SK-N-SH (cell line): ENCODE measurements around the gene STYXL1.

ENCODE experiments used
- CTCF ChIP-seq: fragments of 200-600 bp; sonication (generic); IDR thresholded peaks from 2 replicates; pipeline ENCODE4 v1.6.1; 2017; ENCODE audit warnings: antibody characterized with exemption, mild to moderate bottlenecking, moderate library complexity
- EZH2phosphoT487 ChIP-seq: fragments of 200-600 bp; sonication (generic); IDR thresholded peaks from 2 replicates; pipeline ENCODE4 v1.6.1; 2017; ENCODE audit warnings: low read depth, mixed run types, mild to moderate bottlenecking, antibody characterized with exemption, moderate library complexity, borderline replicate concordance
- FOXM1 ChIP-seq: IDR thresholded peaks from 2 replicates; pipeline ENCODE4 v1.4.0; 2012; ENCODE audit warnings: low read depth, mild to moderate bottlenecking
- POLR2AphosphoS5 ChIP-seq: IDR thresholded peaks from 2 replicates; pipeline ENCODE4 v1.6.1; 2012; ENCODE audit warnings: low read depth, low read length
- RFX5 ChIP-seq: IDR thresholded peaks from 2 replicates; pipeline ENCODE4 v1.6.1; 2012; ENCODE audit warnings: mild to moderate bottlenecking, improper control_type of control experiment, low read length
- RXRA ChIP-seq: IDR thresholded peaks from 2 replicates; pipeline ENCODE4 v1.4.0; 2012; ENCODE audit warnings: low read depth, mild to moderate bottlenecking, borderline replicate concordance
- YY1 ChIP-seq: IDR thresholded peaks from 2 replicates; pipeline ENCODE4 v1.4.0; 2012; ENCODE audit warnings: low read depth, mild to moderate bottlenecking
- ZBTB33 ChIP-seq: IDR thresholded peaks from 2 replicates; pipeline ENCODE4 v1.4.0; 2012; ENCODE audit warnings: low read depth, borderline replicate concordance

- no peak for TF ChIP-seq ZBTB33
- no peak for TF ChIP-seq CTCF
- TF ChIP-seq YY1 = no peak
- TF ChIP-seq RXRA = no peak
- no peak for TF ChIP-seq POLR2AphosphoS5
- no peak for TF ChIP-seq EZH2phosphoT487
- no peak for TF ChIP-seq FOXM1
- no peak for TF ChIP-seq RFX5
These were observed 7.7 kb downstream of the STYXL1 start for GRCh38 chr7:76040126-76040525.
